Forelimb muscle (tissue), 1 donor: ENCODE measurements around the gene APBB3. TPM values are rescaled to one million over a fixed set of nuclear protein-coding genes. Genes with fewer than 3 reads are reported as not detected.

Experiments
- polyA plus RNA-seq: library from polyadenylated mRNA; unstranded; fragments of 120-200 nt; gene quantifications from one replicate; pipeline ENCODE4 v1.2.1, GENCODE V29; 2013; ENCODE audit not compliant: insufficient read length

Gene APBB3
- polyA plus RNA-seq, 1 donor = 25.4 TPM

Other genes with a start within 250 kb of the APBB3 start
- 25.8 TPM for gene HBEGF, start 218.0 kb downstream of the APBB3 start, polyA plus RNA-seq
- gene SLC4A9, start 204.4 kb downstream of the APBB3 start, polyA plus RNA-seq = 0.19 TPM
- gene ANKHD1, start 162.8 kb downstream of the APBB3 start, polyA plus RNA-seq = 56.7 TPM
- gene EIF4EBP3, start 16.9 kb downstream of the APBB3 start, polyA plus RNA-seq = 8.8 TPM
- gene SRA1, start 7.1 kb downstream of the APBB3 start, polyA plus RNA-seq = 23.6 TPM
- 52.8 TPM for gene SLC35A4, start 230 bp upstream of the APBB3 start, polyA plus RNA-seq
- 18.3 TPM for gene CD14, start 68.6 kb upstream of the APBB3 start, polyA plus RNA-seq
- gene TMCO6, start 74.9 kb upstream of the APBB3 start, polyA plus RNA-seq = 8.3 TPM
- gene NDUFA2, start 83.0 kb upstream of the APBB3 start, polyA plus RNA-seq = 58.2 TPM
- 95.3 TPM for gene IK, start 83.2 kb upstream of the APBB3 start, polyA plus RNA-seq
- gene WDR55, start 100.3 kb upstream of the APBB3 start, polyA plus RNA-seq = 14.9 TPM
- gene DND1, start 109.0 kb upstream of the APBB3 start, polyA plus RNA-seq = not detected
- gene HARS1, start 126.8 kb upstream of the APBB3 start, polyA plus RNA-seq = 58.2 TPM
- gene HARS2, start 126.9 kb upstream of the APBB3 start, polyA plus RNA-seq = 26.6 TPM
- gene ZMAT2, start 135.8 kb upstream of the APBB3 start, polyA plus RNA-seq = 73.2 TPM
- 0.10 TPM for gene PCDHA1, start 221.5 kb upstream of the APBB3 start, polyA plus RNA-seq
- 0.09 TPM for gene PCDHA2, start 230.3 kb upstream of the APBB3 start, polyA plus RNA-seq
- 0.14 TPM for gene PCDHA3, start 236.5 kb upstream of the APBB3 start, polyA plus RNA-seq
- gene PCDHA4, start 242.5 kb upstream of the APBB3 start, polyA plus RNA-seq = 0.14 TPM